ENCODE measurements around the gene PPP2R5A. TPM values are rescaled to one million over a fixed set of nuclear protein-coding genes. Genes with fewer than 3 reads are reported as not detected.
"Not testable (repeated sequence)": the region's sequence is repeated elsewhere in the genome, so short reads cannot be mapped to it uniquely, and the experiment has no call there.

Gene PPP2R5A
- total and polyA plus RNA-seq, 5 donors = 53.1 to 72.0 (median 61.2) TPM

DNA sequence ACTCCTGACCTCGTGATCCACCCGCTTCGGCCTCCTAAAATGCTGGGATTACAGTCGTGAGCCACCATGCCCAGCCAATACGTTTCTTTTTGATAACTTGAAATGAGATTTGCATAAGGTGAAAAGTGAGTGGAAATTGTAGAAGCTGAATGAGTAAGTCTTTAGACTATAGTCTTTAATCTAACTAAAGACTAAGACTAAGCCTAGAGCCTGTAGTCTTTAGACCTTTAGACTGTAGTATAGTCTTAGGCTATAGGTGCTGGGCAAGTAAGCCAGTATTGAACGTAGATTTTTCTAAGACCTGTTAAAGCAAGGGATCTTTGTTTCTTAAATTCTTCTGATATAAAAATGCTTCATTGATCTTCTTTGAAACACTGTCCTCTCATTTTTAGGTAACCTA, 12.1 kb downstream of the PPP2R5A start:
- Histone ChIP-seq H3K27me3 (ENCODE audit: control insufficient read depth, insufficient read depth) (no peaks in the 10 kb centered on the region), H3K4me3 (ENCODE audit: low read length) (no peak overlapping the region), H3K27ac (ENCODE audit: low read length) (no peak overlapping the region), H3K4me1 (ENCODE audit: control insufficient read depth, insufficient read depth, low read length) (peaks cover 8% of the 10 kb centered on the region), H3K9me3 (ENCODE audit: control insufficient read depth, low read length) (no peaks in the 10 kb centered on the region)
- DNase-seq (no peak), ATAC-seq (no peak)
- 87% methylated on average over 6 of the region's 6 CpGs for WGBS
- intact Hi-C loops (cut with DNase I) = loop anchor here in 1 of 4 donors (10.0 kb wide), 1 partner anchor 223 kb away; no protein-coding TSS in a partner anchor

- Histone ChIP-seq H3K27ac (ENCODE audit: low read length) (no peak overlapping the region), H3K27me3 (ENCODE audit: control insufficient read depth, insufficient read depth) (no peaks in the 10 kb centered on the region), H3K4me3 (ENCODE audit: low read length) (no peak overlapping the region), H3K4me1 (ENCODE audit: control insufficient read depth, insufficient read depth, low read length) (peaks cover 4% of the 10 kb centered on the region), H3K9me3 (ENCODE audit: control insufficient read depth, low read length) (no peaks in the 10 kb centered on the region)
- ATAC-seq = peak in 1 of 2 donors; percentile 59
- no peak for DNase-seq
- intact Hi-C loops (cut with DNase I) = no loop called here
- 16% methylated on average over 1 of the region's 1 CpG for WGBS
Observed at GRCh38 chr1:212301580-212301979, 16.4 kb downstream of the PPP2R5A start.

DNA sequence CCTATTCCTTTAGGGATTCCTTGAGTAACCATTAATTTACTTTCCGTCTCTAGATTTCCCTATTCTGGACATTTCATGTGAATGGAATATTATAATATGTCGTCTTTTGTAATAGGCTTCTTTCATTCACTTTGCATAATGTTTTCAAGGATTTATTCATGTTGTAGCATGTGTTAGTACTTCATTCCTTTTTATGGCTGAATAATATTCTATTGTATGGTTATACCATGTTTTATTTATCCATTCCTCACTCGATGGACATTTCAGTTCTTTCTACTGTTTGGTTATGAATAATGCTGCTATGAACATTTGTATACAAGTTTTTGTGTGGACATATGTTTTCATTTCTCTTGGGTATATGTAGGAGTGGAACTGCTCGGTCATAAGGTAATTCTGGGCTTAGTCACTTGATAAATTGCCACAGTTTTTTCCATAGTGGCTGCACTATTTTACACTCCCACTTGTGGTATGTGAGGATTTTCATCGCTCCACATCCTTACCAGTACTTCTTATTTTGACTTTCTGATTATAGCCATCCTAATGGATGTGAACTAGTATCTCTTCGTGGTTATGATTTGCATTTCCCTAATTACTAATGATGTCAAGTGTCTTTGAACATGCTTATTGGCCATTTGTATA, 17.7 kb downstream of the PPP2R5A start:
- intact Hi-C loops (cut with DNase I) = no loop called here
- WGBS = 83% methylated on average over 6 of the region's 6 CpGs
- H3K9me3 ChIP-seq (ENCODE audit: control insufficient read depth, low read length) = no peaks in the 10 kb centered on the region
- H3K27me3 ChIP-seq (ENCODE audit: control insufficient read depth, insufficient read depth) = no peaks in the 10 kb centered on the region
- ATAC-seq (no peak), DNase-seq (no peak)
- no peak overlapping the region for H3K4me3 ChIP-seq (ENCODE audit: low read length)
- no peak overlapping the region for H3K27ac ChIP-seq (ENCODE audit: low read length)
- H3K4me1 ChIP-seq (ENCODE audit: control insufficient read depth, insufficient read depth, low read length) = peaks cover 5% of the 10 kb centered on the region

- intact Hi-C loops (cut with DNase I) = no loop called here
- no peaks in the 10 kb centered on the region for H3K9me3 ChIP-seq (ENCODE audit: control insufficient read depth, low read length)
- H3K4me1 ChIP-seq (ENCODE audit: control insufficient read depth, insufficient read depth, low read length) = peaks cover 7% of the 10 kb centered on the region
- DNase-seq (no peak), ATAC-seq (no peak)
- H3K4me3 ChIP-seq (ENCODE audit: low read length) = no peak overlapping the region
- no peak overlapping the region for H3K27ac ChIP-seq (ENCODE audit: low read length)
- H3K27me3 ChIP-seq (ENCODE audit: control insufficient read depth, insufficient read depth) = no peaks in the 10 kb centered on the region
Observed at GRCh38 chr1:212305342-212305741, 20.1 kb downstream of the PPP2R5A start.

DNA sequence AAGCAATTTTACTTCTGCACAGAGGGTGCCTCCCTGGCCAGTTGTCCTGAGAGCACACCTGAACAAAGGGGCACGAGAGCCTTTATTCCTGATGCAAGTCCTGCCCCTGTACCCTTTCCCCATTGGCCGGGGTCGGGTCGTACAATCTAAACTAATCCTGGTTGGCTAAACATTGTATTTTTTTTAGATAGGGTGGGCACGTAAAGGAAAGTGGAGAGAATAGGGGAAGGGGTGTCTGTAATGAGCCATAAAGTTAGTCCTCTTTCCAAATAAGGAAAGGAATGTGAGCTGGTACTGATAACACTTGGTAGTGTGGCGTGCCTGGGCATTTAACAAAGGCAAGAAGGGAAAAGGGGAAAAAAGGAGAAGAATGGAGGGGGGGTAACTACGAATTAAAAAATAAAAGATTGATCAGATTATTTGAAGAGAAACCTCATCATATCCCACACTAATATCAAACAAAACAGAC, 20.8 kb downstream of the PPP2R5A start:
- H3K27me3 ChIP-seq (ENCODE audit: control insufficient read depth, insufficient read depth); H3K9me3 ChIP-seq (ENCODE audit: control insufficient read depth, low read length); DNase-seq; intact Hi-C loops (cut with DNase I); H3K4me1 ChIP-seq (ENCODE audit: control insufficient read depth, insufficient read depth, low read length); ATAC-seq; H3K4me3 ChIP-seq (ENCODE audit: low read length): not testable (repeated sequence)
- H3K27ac ChIP-seq (ENCODE audit: low read length) = peak overlapping the region; percentile 72
- WGBS = 68% methylated on average over 7 of the region's 7 CpGs

- Histone ChIP-seq H3K4me1 (ENCODE audit: control insufficient read depth, insufficient read depth, low read length) (peaks cover 8% of the 10 kb centered on the region), H3K27me3 (ENCODE audit: control insufficient read depth, insufficient read depth) (no peaks in the 10 kb centered on the region), H3K27ac (ENCODE audit: low read length) (no peak overlapping the region), H3K9me3 (ENCODE audit: control insufficient read depth, low read length) (no peaks in the 10 kb centered on the region), H3K4me3 (ENCODE audit: low read length) (no peak overlapping the region)
- DNase-seq (no peak), ATAC-seq (no peak)
- intact Hi-C loops (cut with DNase I) = loop anchor here in 1 of 4 donors (10.0 kb wide), 2 partner anchors 145 to 235 kb away; no protein-coding TSS in a partner anchor
Observed at GRCh38 chr1:212309967-212310366, 24.8 kb downstream of the PPP2R5A start.

GRCh38 chr1:212310383-212310782, 25.2 kb downstream of the PPP2R5A start:
- no peak overlapping the region for H3K27ac ChIP-seq (ENCODE audit: low read length)

GRCh38 chr1:212311836-212312497, 26.8 kb downstream of the PPP2R5A start:
- ATAC-seq = no peak
- Histone ChIP-seq H3K27ac (ENCODE audit: low read length) (no peak overlapping the region), H3K9me3 (ENCODE audit: control insufficient read depth, low read length) (no peaks in the 10 kb centered on the region), H3K4me1 (ENCODE audit: control insufficient read depth, insufficient read depth, low read length) (peaks cover 6% of the 10 kb centered on the region), H3K4me3 (ENCODE audit: low read length) (no peak overlapping the region), H3K27me3 (ENCODE audit: control insufficient read depth, insufficient read depth) (no peaks in the 10 kb centered on the region)
- no peak for DNase-seq
- WGBS = 90% methylated on average over 2 of the region's 2 CpGs
- intact Hi-C loops (cut with DNase I) = loop anchor here in 1 of 4 donors (10.0 kb wide), 2 partner anchors 143 to 237 kb away; no protein-coding TSS in a partner anchor

More at GRCh38 chr1:212310383-212310782, 25.2 kb downstream of the PPP2R5A start:
- WGBS = 82% methylated on average over 3 of the region's 3 CpGs
- Histone ChIP-seq H3K4me1 (ENCODE audit: control insufficient read depth, insufficient read depth, low read length) (peaks cover 8% of the 10 kb centered on the region), H3K9me3 (ENCODE audit: control insufficient read depth, low read length) (no peaks in the 10 kb centered on the region), H3K27me3 (ENCODE audit: control insufficient read depth, insufficient read depth) (no peaks in the 10 kb centered on the region), H3K4me3 (ENCODE audit: low read length) (no peak overlapping the region)
- DNase-seq = no peak
- intact Hi-C loops (cut with DNase I) = loop anchor here in 1 of 4 donors (10.0 kb wide), 2 partner anchors 144 to 236 kb away; no protein-coding TSS in a partner anchor
- no peak for ATAC-seq

DNA sequence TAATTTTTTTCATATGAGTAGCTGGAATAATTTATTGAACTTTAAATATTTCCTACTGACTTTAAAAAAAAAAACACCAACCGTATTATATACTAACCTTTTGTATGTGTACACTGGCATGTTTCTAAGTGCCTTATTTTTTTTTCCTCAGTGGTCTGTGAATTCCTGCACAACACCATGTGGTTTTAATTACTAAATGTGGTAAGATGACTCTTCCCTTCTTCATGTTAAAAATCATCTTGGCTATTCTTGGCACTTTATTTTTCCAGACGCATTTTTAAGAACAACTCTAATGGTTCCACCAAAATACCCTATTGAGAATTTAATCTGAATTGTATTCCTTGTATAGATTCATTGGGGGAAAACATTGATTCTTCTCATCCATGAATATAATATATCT, 28.4 kb downstream of the PPP2R5A start:
- H3K4me3 ChIP-seq (ENCODE audit: low read length) = no peak overlapping the region
- no peak for DNase-seq
- no peaks in the 10 kb centered on the region for H3K27me3 ChIP-seq (ENCODE audit: control insufficient read depth, insufficient read depth)
- no peak for ATAC-seq
- WGBS = 77% methylated on average over 2 of the region's 2 CpGs
- no peak overlapping the region for H3K27ac ChIP-seq (ENCODE audit: low read length)
- no peaks in the 10 kb centered on the region for H3K9me3 ChIP-seq (ENCODE audit: control insufficient read depth, low read length)
- intact Hi-C loops (cut with DNase I) = loop anchor here in 1 of 4 donors (10.0 kb wide), 2 partner anchors 141 to 239 kb away; no protein-coding TSS in a partner anchor
- peaks cover 6% of the 10 kb centered on the region for H3K4me1 ChIP-seq (ENCODE audit: control insufficient read depth, insufficient read depth, low read length)

GRCh38 chr1:212315184-212315583, 30.0 kb downstream of the PPP2R5A start:
- Histone ChIP-seq H3K9me3 (ENCODE audit: control insufficient read depth, low read length) (no peaks in the 10 kb centered on the region), H3K27ac (ENCODE audit: low read length) (no peak overlapping the region), H3K4me1 (ENCODE audit: control insufficient read depth, insufficient read depth, low read length) (peaks cover 5% of the 10 kb centered on the region), H3K27me3 (ENCODE audit: control insufficient read depth, insufficient read depth) (no peaks in the 10 kb centered on the region), H3K4me3 (ENCODE audit: low read length) (no peak overlapping the region)
- DNase-seq (no peak), ATAC-seq (no peak)
- intact Hi-C loops (cut with DNase I) = loop anchor here in 1 of 4 donors (10.0 kb wide), 2 partner anchors 140 to 240 kb away; no protein-coding TSS in a partner anchor
- WGBS = 93% methylated on average over 2 of the region's 2 CpGs

DNA sequence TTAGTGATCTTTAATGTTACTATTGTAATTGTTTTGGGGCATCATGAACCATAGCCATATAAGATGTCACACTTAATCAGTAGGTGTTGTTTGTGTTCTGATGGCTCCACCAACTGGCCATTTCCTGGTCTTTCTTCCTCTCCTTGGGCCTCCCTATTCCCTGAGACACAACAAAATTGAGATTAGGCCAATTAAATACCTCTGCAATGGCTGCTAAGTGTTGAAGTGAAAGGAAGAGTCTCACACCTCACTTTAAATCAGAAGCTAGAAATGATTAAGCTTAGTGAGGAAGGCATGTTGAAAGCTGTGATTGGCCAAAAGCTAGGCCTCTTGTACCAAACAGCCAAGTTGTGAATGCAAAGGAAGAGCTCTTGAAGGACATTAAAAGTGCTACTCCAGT, 30.7 kb downstream of the PPP2R5A start:
- ATAC-seq (peak; percentile 49 to 60), DNase-seq (no peak)
- H3K27me3 ChIP-seq (ENCODE audit: control insufficient read depth, insufficient read depth) = no peaks in the 10 kb centered on the region
- intact Hi-C loops (cut with DNase I) = loop anchor here in 1 of 4 donors (10.0 kb wide), 2 partner anchors 139 to 241 kb away; no protein-coding TSS in a partner anchor
- peak overlapping the region; percentile 52 for H3K27ac ChIP-seq (ENCODE audit: low read length)
- H3K4me1 ChIP-seq (ENCODE audit: control insufficient read depth, insufficient read depth, low read length) = no peaks in the 10 kb centered on the region
- no peaks in the 10 kb centered on the region for H3K9me3 ChIP-seq (ENCODE audit: control insufficient read depth, low read length)
- no peak overlapping the region for H3K4me3 ChIP-seq (ENCODE audit: low read length)

Measured in right cardiac atrium (tissue), 5 donors.